ENCODE measurements around the gene ATXN1.

GRCh38 chr6:16392010-16392409, 369.2 kb downstream of the ATXN1 start:
- TF ChIP-seq CTCF (IDR thresholded peaks at IDR 0.05) = no peak
- no peak for TF ChIP-seq POLR2A (IDR thresholded peaks at IDR 0.05)

All from gastroesophageal sphincter (tissue), 3 donors.